Natural killer cell (primary cell): ENCODE results near the gene OBSCN. TPM values are rescaled to one million over a fixed set of nuclear protein-coding genes. Genes with fewer than 3 reads are reported as not detected.

Experiments
- ATAC-seq, 3 donors: fragments of 150-1000 bp in 2 of 3; fragments of 200-7000 bp in 1 of 3; cut with Tn5 transposase; 1 replicate in 1 of 3; 2 replicates in 2 of 3; pipeline ENCODE4 v1.10.0; 2021; ENCODE audit warnings: mild to moderate bottlenecking in 2 of 3, moderate library complexity in 2 of 3
- DNase-seq, 2 donors: peaks; one replicate each; pipeline versions ENCODE4 v3.0.0 to v3.0.0-alpha.2; 2013 to 2021; ENCODE audit warnings: mixed read lengths in 1 of 2
- H3K27ac ChIP-seq: one replicate; pipeline ENCODE4 v1.5.1; 2013; ENCODE audit warnings: mild to moderate bottlenecking, low read length
- H3K27me3 ChIP-seq: one replicate; pipeline ENCODE4 v1.6.1; 2013; ENCODE audit warnings: low read length; ENCODE audit not compliant: control insufficient read depth, insufficient read depth
- H3K36me3 ChIP-seq: one replicate; pipeline ENCODE4 v1.6.1; 2013; ENCODE audit warnings: low read length; ENCODE audit not compliant: control insufficient read depth, insufficient read depth
- H3K4me1 ChIP-seq: one replicate; pipeline ENCODE4 v1.6.1; 2013; ENCODE audit warnings: low read length; ENCODE audit not compliant: control insufficient read depth, insufficient read depth
- H3K4me3 ChIP-seq: one replicate; pipeline ENCODE4 v1.5.1; 2013; ENCODE audit warnings: low read length
- H3K9me3 ChIP-seq: one replicate; pipeline ENCODE4 v1.6.1; 2013; ENCODE audit warnings: low read length; ENCODE audit not compliant: control insufficient read depth, insufficient read depth
- H3K27ac Mint-ChIP-seq, 2 donors: one replicate each; pipeline ENCODE4 v1.8.0; 2022; ENCODE audit warnings: mild to moderate bottlenecking in 2 of 2, mixed read lengths in 2 of 2, moderate library complexity in 1 of 2
- H3K27me3 Mint-ChIP-seq, 2 donors: one replicate each; pipeline ENCODE4 v1.8.0; 2022; ENCODE audit warnings: low read depth in 2 of 2, mixed read lengths in 2 of 2
- H3K36me3 Mint-ChIP-seq: one replicate; pipeline ENCODE4 v1.8.0; 2022; ENCODE audit warnings: mixed read lengths
- H3K4me1 Mint-ChIP-seq, 2 donors: one replicate each; pipeline ENCODE4 v1.8.0; 2022; ENCODE audit warnings: mixed read lengths in 2 of 2
- H3K4me3 Mint-ChIP-seq: one replicate; pipeline ENCODE4 v1.8.0; 2022; ENCODE audit warnings: mild to moderate bottlenecking, moderate library complexity, mixed read lengths
- H3K9me3 Mint-ChIP-seq, 2 donors: one replicate each; pipeline ENCODE4 v1.8.0; 2022; ENCODE audit warnings: mixed read lengths in 2 of 2
- CTCF ChIP-seq: fragments of 200-600 bp; IDR thresholded peaks from one replicate; pipeline ENCODE4 v1.8.0; 2022; ENCODE audit warnings: antibody characterized with exemption
- WGBS: methylation state at CpG from one replicate; pipeline ENCODE4 v1.1.7; 2013; ENCODE audit warnings: missing lambda C conversion rate; ENCODE audit not compliant: insufficient coverage; 5-methylcytosine and 5-hydroxymethylcytosine counted together
- intact Hi-C: fragments of 100-400 bp; cut with micrococcal nuclease; formaldehyde crosslinking; loops from one replicate; pipeline ENCODE4 v1.14.2; 2022
- total RNA-seq, 4 donors: library from RNA; stranded (reverse); fragments of 120-200 nt in 1 of 4; gene quantifications; one replicate each; pipeline versions ENCODE4 v1.2.3 to v1.2.4, GENCODE V29; 2013 to 2022

Gene OBSCN
- total RNA-seq, 3 donors from 2014 or later (not counting 1 experiment from before 2014, with no cell fraction given) = 9.6 to 30.0 (median 14.3) TPM

GRCh38 chr1:228394571-228395394 is 186.9 kb downstream of the OBSCN start:
- Histone ChIP-seq H3K4me3 (no peak overlapping the region), H3K27ac (no peak overlapping the region), H3K36me3 (peaks cover 63% of the 10 kb centered on the region), H3K4me1 (peaks cover 3% of the 10 kb centered on the region), H3K27me3 (no peaks in the 10 kb centered on the region), H3K9me3 (no peaks in the 10 kb centered on the region)
- no peaks in the 10 kb centered on the region for H3K9me3 Mint-ChIP-seq
- no peak for TF ChIP-seq CTCF
- H3K27ac Mint-ChIP-seq = no peak overlapping the region
- no peaks in the 10 kb centered on the region for H3K36me3 Mint-ChIP-seq
- intact Hi-C loops = no loop called here
- ATAC-seq = no peak
- H3K27me3 Mint-ChIP-seq = no peaks in the 10 kb centered on the region
- no peak for DNase-seq
- no peak overlapping the region for H3K4me3 Mint-ChIP-seq
- H3K4me1 Mint-ChIP-seq = peaks cover 8 to 19% of the 10 kb centered on the region in 2 donors
- 97% methylated on average over 38 of the region's 38 CpGs for WGBS

GRCh38 chr1:228396770-228397662 is 189.2 kb downstream of the OBSCN start:
- Histone ChIP-seq H3K4me1 (peaks cover 7% of the 10 kb centered on the region), H3K27me3 (no peaks in the 10 kb centered on the region), H3K9me3 (no peaks in the 10 kb centered on the region), H3K27ac (no peak overlapping the region), H3K4me3 (no peak overlapping the region), H3K36me3 (peaks cover 68% of the 10 kb centered on the region)
- Mint-ChIP-seq H3K4me3 (no peak overlapping the region), H3K36me3 (no peaks in the 10 kb centered on the region), H3K9me3 (no peaks in the 10 kb centered on the region), H3K4me1 (peaks cover 17 to 41% of the 10 kb centered on the region in 2 donors), H3K27ac (peak overlapping the region; percentile 10 to 27), H3K27me3 (no peaks in the 10 kb centered on the region)
- DNase-seq (peak in 1 of 2 donors; percentile 5), ATAC-seq (no peak)
- intact Hi-C loops = no loop called here
- TF ChIP-seq CTCF = no peak
- 93% methylated on average over 20 of the region's 21 CpGs for WGBS

GRCh38 chr1:228397966-228398365 is 190.1 kb downstream of the OBSCN start:
- no peak overlapping the region for H3K4me3 Mint-ChIP-seq
- Histone ChIP-seq H3K4me1 (peaks cover 17% of the 10 kb centered on the region), H3K4me3 (no peak overlapping the region), H3K27me3 (no peaks in the 10 kb centered on the region), H3K9me3 (no peaks in the 10 kb centered on the region), H3K36me3 (peaks cover 66% of the 10 kb centered on the region), H3K27ac (no peak overlapping the region)
- ATAC-seq (no peak), DNase-seq (peak in 1 of 2 donors; percentile 4)
- no peaks in the 10 kb centered on the region for H3K27me3 Mint-ChIP-seq
- H3K36me3 Mint-ChIP-seq = no peaks in the 10 kb centered on the region
- peak overlapping the region; percentile 10 to 27 for H3K27ac Mint-ChIP-seq
- intact Hi-C loops = no loop called here
- WGBS = 96% methylated on average over 6 of the region's 6 CpGs
- no peaks in the 10 kb centered on the region for H3K9me3 Mint-ChIP-seq
- peaks cover 26 to 50% of the 10 kb centered on the region in 2 donors for H3K4me1 Mint-ChIP-seq
- TF ChIP-seq CTCF = no peak
